Heart left ventricle (tissue), 16 donors: ENCODE measurements around the gene RETN. TPM values are rescaled to one million over a fixed set of nuclear protein-coding genes. Genes with fewer than 3 reads are reported as not detected.

Experiments used
- ATAC-seq, 4 donors: fragments of 200-7000 bp; cut with Tn5 transposase; one replicate each; pipeline ENCODE4 v1.9.1; 2020 to 2022; ENCODE audit warnings: moderate library complexity in 4 of 4, mild to moderate bottlenecking in 3 of 4, moderate number of reproducible peaks in 1 of 4
- DNase-seq, 5 donors: peaks; one replicate each; pipeline ENCODE4 v3.0.0-alpha.2; 2020
- H3K27ac ChIP-seq, 12 donors: fragments of 200-600 bp; sonication (generic) in 4 of 12; one replicate each; pipeline versions ENCODE4 v1.5.0 to v1.8.0; 2016 to 2022; ENCODE audit warnings: mild to moderate bottlenecking in 2 of 12
- H3K27me3 ChIP-seq, 9 donors: fragments of 200-600 bp; sonication (generic) in 2 of 9; one replicate each; pipeline versions ENCODE4 v1.5.1 to v1.8.0; 2016 to 2022; ENCODE audit warnings: mild to moderate bottlenecking in 3 of 9
- H3K36me3 ChIP-seq, 9 donors: fragments of 200-600 bp; sonication (generic) in 2 of 9; one replicate each; pipeline versions ENCODE4 v1.5.0 to v1.8.0; 2018 to 2022; ENCODE audit warnings: mild to moderate bottlenecking in 2 of 9
- H3K4me1 ChIP-seq, 12 donors: fragments of 200-600 bp; sonication (generic) in 4 of 12; one replicate each; pipeline versions ENCODE4 v1.5.0 to v1.8.0; 2016 to 2022; ENCODE audit warnings: mild to moderate bottlenecking in 3 of 12
- H3K4me3 ChIP-seq, 12 donors: fragments of 200-600 bp; sonication (generic) in 4 of 12; one replicate each; pipeline versions ENCODE4 v1.5.0 to v1.8.0; 2017 to 2022; ENCODE audit warnings: mild to moderate bottlenecking in 9 of 12, moderate library complexity in 4 of 12
- H3K9me3 ChIP-seq, 12 donors: fragments of 200-600 bp; sonication (generic) in 4 of 12; one replicate each; pipeline versions ENCODE4 v1.5.0 to v1.8.0; 2016 to 2022; ENCODE audit warnings: mild to moderate bottlenecking in 1 of 12
- CTCF ChIP-seq, 12 donors: fragments of 200-600 bp; sonication (generic) in 4 of 12; IDR thresholded peaks; one replicate each; pipeline versions ENCODE4 v1.5.0 to v1.8.0; 2018 to 2022; ENCODE audit warnings: antibody characterized with exemption in 12 of 12, mild to moderate bottlenecking in 5 of 12
- POLR2A ChIP-seq, 2 donors: fragments of 450-650 bp; IDR thresholded peaks; one replicate each; pipeline ENCODE4 v1.6.1; 2017; ENCODE audit warnings: antibody characterized with exemption in 2 of 2, mild to moderate bottlenecking in 2 of 2, moderate library complexity in 2 of 2
- WGBS, 4 donors: extraction: QIAGEN DNeasy Blood & Tissue Kit in 2 of 4; methylation state at CpG; one replicate each; pipeline versions ENCODE4 v1.1.5 to v1.1.7; 2013 to 2018; 5-methylcytosine and 5-hydroxymethylcytosine counted together
- intact Hi-C, 10 donors: fragments of 100-400 bp; cut with DNase I; formaldehyde crosslinking; loops; one replicate each; pipeline versions ENCODE4 v1.11.1 to v1.14.2; 2022
- polyA plus RNA-seq, 2 donors: library from polyadenylated mRNA; stranded (reverse); fragments of 200-250 nt; gene quantifications; one replicate each; pipeline ENCODE4 v1.2.3, GENCODE V29; 2013
- total RNA-seq, 9 donors: library from RNA; depleted of rRNA in 2 of 9; stranded (reverse); fragments of >200 nt in 2 of 9; fragmentation: NEBNext Ultra II Directional in 3 of 9; extraction: Animal tissue kit (Norgen Biotek cat#: 25700) in 3 of 9; gene quantifications; one replicate each; pipeline versions ENCODE4 v1.1.0 to v1.2.4, GENCODE V29; 2016 to 2023
- donor health status: ischemic (EF 13 %, LVEDD 7.1; RV severe dilation, severe dysfunction).
- donor health status: healthy with polysubstance abuse.
- donor health status: DM: no; HTN: yes; CAD: no.
- donor health status: DM: no; HTN: no; CAD: no.
- donor health status: ischemic (EF 25% LVEDD 6.9; RV normal size, moderate dysfunction).
- donor health status: ischemic (EF 25% LVEDD 5.7; RV mildly dilated, moderate dysfunction).
- donor health status: healthy.
- donor health status: DM: yes; HTN: yes; CAD: no.
- donor health status: ischemic (EF 35%, LVEDD 5.7; RV mildly dilated, moderate dysfunction).
- donor health status: nonischemic (EF 11% LVEDD 7.7; RV severe dilation, severe dysfunction).
- donor health status: DM: yes; HTN: yes; CAD: no.
- donor health status: PGD.
- donor health status: ischemic (EF 29% LVEDD 5.4; RV normal size, mild dysfunction).
- donor health status: nonischemic (EF 23%, LVEDD 6.1; RV moderate dilation, normal function).

Gene RETN
- total and polyA plus RNA-seq, 11 donors = 2.6 to 9.2 (median 4.8) TPM; not detected in 8

GRCh38 chr19:7628589-7629311 is 40.1 kb upstream of the RETN start:
- 3 to 5% (median 4%) methylated on average over 15 of the region's 15 CpGs for WGBS, 4 donors
- intact Hi-C loops = loop anchor here in 1 of 10 donors (5.0 kb wide), 1 partner anchor 561 kb away; the partner anchor contains the start of gene ZNF557

GRCh38 chr19:7629347-7630054 is 39.3 kb upstream of the RETN start, which contains the start of the genes PET100 and XAB2:
PET100 (plus strand) TSS chr19:7629793; CDS start chr19:7629834, 41 bp downstream.
XAB2 (minus strand) TSS chr19:7629545; CDS start chr19:7629527, 18 bp downstream.
- peaks cover 3 to 36% (median 25%) of the 10 kb centered on the region in 12 donors for H3K4me1 ChIP-seq
- H3K36me3 ChIP-seq = peaks cover 0 to 36% (median 18%) of the 10 kb centered on the region in 9 donors
- TF ChIP-seq POLR2A (IDR thresholded peaks at IDR 0.05) (peak in 1 of 2 donors; percentile 75), CTCF (IDR thresholded peaks at IDR 0.05) (no peak)
- H3K27ac ChIP-seq = peak within 1 kb of the TSS in 11 of 12 donors; percentile 53 to 87 (median 78)
- no peaks in the 10 kb centered on the region for H3K9me3 ChIP-seq
- WGBS, 4 donors = 0 to 1% (median 0%) methylated on average over 37 to 40 of the region's 40 CpGs
- intact Hi-C loops = loop anchor here in 1 of 10 donors (5.0 kb wide), 1 partner anchor 562 kb away; the partner anchor contains the start of gene ZNF557
- DNase-seq = peak; percentile 95 to 98 (median 97)
- no peaks in the 10 kb centered on the region for H3K27me3 ChIP-seq
- peak within 1 kb of the TSS; percentile 62 to 100 (median 92) for H3K4me3 ChIP-seq
- peak; percentile 98 to 99 (median 99) for ATAC-seq

More at GRCh38 chr19:7628589-7629311, 40.1 kb upstream of the RETN start:
- H3K27ac ChIP-seq = peak overlapping the region in 11 of 12 donors; percentile 48 to 87 (median 78)
- H3K9me3 ChIP-seq = no peaks in the 10 kb centered on the region
- ATAC-seq (no peak), DNase-seq (no peak)
- H3K4me1 ChIP-seq = peaks cover 3 to 36% (median 25%) of the 10 kb centered on the region in 12 donors
- no peaks in the 10 kb centered on the region for H3K27me3 ChIP-seq
- H3K36me3 ChIP-seq = peaks cover 0 to 42% (median 19%) of the 10 kb centered on the region in 9 donors
- H3K4me3 ChIP-seq = peak overlapping the region; percentile 62 to 100 (median 92)
- TF ChIP-seq POLR2A (IDR thresholded peaks at IDR 0.05) (no peak), CTCF (IDR thresholded peaks at IDR 0.05) (no peak)

- H3K36me3 ChIP-seq = peaks cover 0 to 18% (median 4%) of the 10 kb centered on the region in 9 donors
- no peak overlapping the region for H3K27ac ChIP-seq
- H3K4me3 ChIP-seq = no peak overlapping the region
- H3K9me3 ChIP-seq = no peaks in the 10 kb centered on the region
- no peak for DNase-seq
- peaks cover 0 to 12% (median 2%) of the 10 kb centered on the region in 9 donors for H3K27me3 ChIP-seq
- TF ChIP-seq POLR2A (IDR thresholded peaks at IDR 0.05) = no peak
- TF ChIP-seq CTCF (IDR thresholded peaks at IDR 0.05) = no peak
- intact Hi-C loops = no loop called here
- WGBS, 4 donors = 83 to 94% (median 93%) methylated on average over 12 of the region's 12 CpGs
- peaks cover 3 to 47% (median 25%) of the 10 kb centered on the region in 12 donors for H3K4me1 ChIP-seq
- ATAC-seq = no peak
Observed at GRCh38 chr19:7631577-7631976, 37.3 kb upstream of the RETN start.
